Stomach (tissue), 9 donors: ENCODE results near the gene CDC27. TPM values are rescaled to one million over a fixed set of nuclear protein-coding genes. Genes with fewer than 3 reads are reported as not detected.
"Not testable (repeated sequence)": the region's sequence is repeated elsewhere in the genome, so short reads cannot be mapped to it uniquely, and the experiment has no call there.

ENCODE experiments used
- DNase-seq, 2 donors: peaks; one replicate each; pipeline versions ENCODE4 v3.0.0 to v3.0.0-alpha.2; 2013 to 2019
- H3K27ac ChIP-seq, 5 donors: fragments of 200-600 bp in 4 of 5; sonication (generic) in 4 of 5; one replicate each; pipeline ENCODE4 v1.5.1; 2013 to 2019; ENCODE audit warnings: mild to moderate bottlenecking in 1 of 5, moderate library complexity in 1 of 5
- H3K27me3 ChIP-seq, 3 donors: fragments of 200-600 bp; sonication (generic); one replicate each; pipeline ENCODE4 v1.5.1; 2017 to 2019; ENCODE audit warnings: mixed run types in 1 of 3
- H3K36me3 ChIP-seq, 4 donors: fragments of 200-600 bp; sonication (generic); 1 replicate in 3 of 4; 2 replicates in 1 of 4; pipeline ENCODE4 v1.5.1; 2016 to 2019
- H3K4me1 ChIP-seq, 4 donors: fragments of 200-600 bp; sonication (generic); one replicate each; pipeline ENCODE4 v1.5.1; 2016 to 2019
- H3K4me3 ChIP-seq, 4 donors: fragments of 200-600 bp; sonication (generic) in 3 of 4; one replicate each; pipeline ENCODE4 v1.5.1; 2016 to 2019; ENCODE audit warnings: mild to moderate bottlenecking in 1 of 4
- H3K9me3 ChIP-seq, 4 donors: fragments of 200-600 bp; sonication (generic); one replicate each; pipeline ENCODE4 v1.5.1; 2016 to 2019
- EP300 ChIP-seq: sonication (generic); formaldehyde crosslinking; IDR thresholded peaks from one replicate; pipeline ENCODE4 v1.6.1; 2017; ENCODE audit warnings: antibody characterized with exemption
- POLR2A ChIP-seq, 4 donors: fragments of 450-650 bp; IDR thresholded peaks; one replicate each; pipeline ENCODE4 v1.6.1; 2016; ENCODE audit warnings: antibody characterized with exemption in 4 of 4, control low read depth in 2 of 4, mild to moderate bottlenecking in 1 of 4, moderate library complexity in 1 of 4
- POLR2AphosphoS5 ChIP-seq, 3 donors: sonication (generic); formaldehyde crosslinking; IDR thresholded peaks; one replicate each; pipeline ENCODE4 v1.6.1; 2016; ENCODE audit warnings: antibody characterized with exemption in 3 of 3
- WGBS, 5 donors: extraction: QIAGEN DNeasy Blood & Tissue Kit in 3 of 5; methylation state at CpG; one replicate each; pipeline versions ENCODE4 v1.1.5 to v1.1.7; 2013 to 2018; 5-methylcytosine and 5-hydroxymethylcytosine counted together
- intact Hi-C: fragments of 100-400 bp; cut with DNase I; formaldehyde crosslinking; loops from one replicate; pipeline ENCODE4 v1.15.1; 2023; ENCODE audit warnings: low total_unique reads
- polyA plus RNA-seq, 3 donors: library from polyadenylated mRNA; stranded (reverse); fragments of 200-250 nt; gene quantifications; one replicate each; pipeline ENCODE4 v1.2.3, GENCODE V29; 2013
- total RNA-seq, 5 donors: library from RNA; depleted of rRNA; stranded (reverse); fragments of >200 nt; gene quantifications; one replicate each; pipeline versions ENCODE4 v1.1.0 to v1.2.3, GENCODE V29; 2014 to 2016
- TF ChIP-seq, protein P1 (sequence below), 7 experiments: fragments of 450-650 bp in 4 of 7; fragments of 200-600 bp in 3 of 7; sonication (generic) in 3 of 7; IDR thresholded peaks; one replicate each; pipeline ENCODE4 v1.5.1; 2016 to 2019; ENCODE audit warnings: antibody characterized with exemption in 7 of 7, control low read depth in 2 of 7, mild to moderate bottlenecking in 1 of 7
- donor health status: healthy with polysubstance abuse.
- donor health status: Bipolar disorder and iron deficiency.
- donor health status: healthy.

The CDC27 gene
- total and polyA plus RNA-seq, 8 donors, result 3.2 to 104 (median 17.1) TPM

DNA sequence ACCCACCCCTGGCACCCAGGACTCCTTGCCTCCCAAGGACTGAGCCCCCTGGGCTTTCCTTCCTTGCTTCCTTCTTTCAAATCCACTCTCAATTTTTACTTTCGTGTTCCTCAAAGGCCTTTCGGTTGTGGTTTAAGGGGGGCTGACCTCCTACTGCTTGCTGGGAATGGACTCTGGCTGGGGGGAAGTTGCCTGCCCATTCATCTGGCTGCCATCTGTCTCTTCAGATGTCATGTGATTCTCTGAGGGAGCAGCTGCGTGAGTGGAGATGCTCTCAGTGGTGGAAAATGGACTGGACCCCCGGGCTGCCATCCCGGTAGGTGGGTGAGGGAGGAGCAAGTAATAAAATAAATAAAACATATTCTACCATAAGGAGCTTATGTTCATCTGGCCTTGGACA lies 116.2 kb downstream of the CDC27 start:
- 74 to 84% (median 81%) methylated on average over 5 of the region's 5 CpGs for WGBS, 5 donors
- Histone ChIP-seq H3K9me3 (no peaks in the 10 kb centered on the region), H3K4me1 (peaks cover 0 to 1% (median 0%) of the 10 kb centered on the region in 4 donors), H3K4me3 (no peak overlapping the region), H3K36me3 (no peaks in the 10 kb centered on the region), H3K27me3 (no peaks in the 10 kb centered on the region), H3K27ac (no peak overlapping the region)
- TF ChIP-seq POLR2A (IDR thresholded peaks at IDR 0.05), result no peak
- no peak for TF ChIP-seq POLR2AphosphoS5 (IDR thresholded peaks at IDR 0.05)
- TF ChIP-seq EP300, result no peak
- TF ChIP-seq, protein P1, sequence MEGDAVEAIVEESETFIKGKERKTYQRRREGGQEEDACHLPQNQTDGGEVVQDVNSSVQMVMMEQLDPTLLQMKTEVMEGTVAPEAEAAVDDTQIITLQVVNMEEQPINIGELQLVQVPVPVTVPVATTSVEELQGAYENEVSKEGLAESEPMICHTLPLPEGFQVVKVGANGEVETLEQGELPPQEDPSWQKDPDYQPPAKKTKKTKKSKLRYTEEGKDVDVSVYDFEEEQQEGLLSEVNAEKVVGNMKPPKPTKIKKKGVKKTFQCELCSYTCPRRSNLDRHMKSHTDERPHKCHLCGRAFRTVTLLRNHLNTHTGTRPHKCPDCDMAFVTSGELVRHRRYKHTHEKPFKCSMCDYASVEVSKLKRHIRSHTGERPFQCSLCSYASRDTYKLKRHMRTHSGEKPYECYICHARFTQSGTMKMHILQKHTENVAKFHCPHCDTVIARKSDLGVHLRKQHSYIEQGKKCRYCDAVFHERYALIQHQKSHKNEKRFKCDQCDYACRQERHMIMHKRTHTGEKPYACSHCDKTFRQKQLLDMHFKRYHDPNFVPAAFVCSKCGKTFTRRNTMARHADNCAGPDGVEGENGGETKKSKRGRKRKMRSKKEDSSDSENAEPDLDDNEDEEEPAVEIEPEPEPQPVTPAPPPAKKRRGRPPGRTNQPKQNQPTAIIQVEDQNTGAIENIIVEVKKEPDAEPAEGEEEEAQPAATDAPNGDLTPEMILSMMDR (IDR thresholded peaks at IDR 0.05), result no peak
- intact Hi-C loops, result no loop called here
- peak in 1 of 2 donors; percentile 26 for DNase-seq

DNA sequence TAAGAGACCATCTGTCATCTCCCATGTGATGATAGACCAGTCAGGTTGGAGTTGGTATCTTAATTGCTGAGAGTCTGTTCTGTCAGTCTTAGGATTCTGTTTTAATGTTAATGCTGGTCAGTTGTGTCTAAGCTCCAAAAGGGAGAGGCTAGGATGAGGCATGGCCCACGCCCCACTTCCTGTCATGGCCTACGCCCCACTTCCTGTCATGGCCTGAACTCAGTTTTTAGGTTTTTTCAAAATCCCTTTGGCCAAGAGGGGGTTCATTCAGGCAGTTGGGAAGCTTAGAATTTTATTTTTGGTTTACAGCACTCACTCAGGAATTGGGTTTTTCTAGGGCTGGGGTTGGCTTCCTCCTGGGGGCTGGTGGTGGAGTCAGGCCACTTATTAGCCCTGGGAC lies 117.9 kb downstream of the CDC27 start:
- H3K36me3 ChIP-seq, H3K4me3 ChIP-seq, H3K9me3 ChIP-seq, H3K27me3 ChIP-seq, DNase-seq, intact Hi-C loops: not testable (repeated sequence)
- Histone ChIP-seq H3K4me1 (peaks cover 0 to 13% (median 5%) of the 10 kb centered on the region in 4 donors), H3K27ac (peak overlapping the region in 2 of 5 donors; percentile 43 to 47)
- WGBS, 5 donors, result 57 to 86% (median 82%) methylated on average over 2 of the region's 2 CpGs

DNA sequence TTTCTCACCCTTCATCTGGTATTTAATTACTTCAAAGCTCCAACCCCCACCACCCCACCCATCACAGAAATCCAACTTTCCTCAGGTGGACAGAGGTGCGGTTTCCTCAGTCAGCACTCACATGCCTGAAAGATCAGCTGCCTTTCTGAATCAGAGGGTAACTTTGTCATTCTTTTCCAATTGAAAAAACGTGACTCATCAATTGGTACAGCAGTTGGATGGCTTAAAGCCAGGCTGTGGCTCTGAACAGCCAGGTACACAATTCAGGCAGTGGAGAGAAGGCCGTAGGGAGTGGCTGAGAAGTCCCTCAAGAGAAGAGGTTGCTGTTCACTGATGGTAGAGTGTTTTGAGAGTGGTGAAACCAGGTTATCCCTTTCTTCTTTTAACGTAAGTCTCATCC lies 118.8 kb downstream of the CDC27 start:
- H3K27me3 ChIP-seq, H3K4me3 ChIP-seq, intact Hi-C loops, H3K36me3 ChIP-seq, H3K9me3 ChIP-seq: not testable (repeated sequence)
- H3K4me1 ChIP-seq, result peaks cover 0 to 17% (median 7%) of the 10 kb centered on the region in 4 donors
- DNase-seq, result peak; percentile 32 to 52
- TF ChIP-seq POLR2AphosphoS5 (IDR thresholded peaks at IDR 0.05), result peak in 1 of 3 donors; percentile 46
- peak overlapping the region in 3 of 5 donors; percentile 43 to 52 (median 47) for H3K27ac ChIP-seq
- WGBS, 5 donors, result 28 to 63% (median 39%) methylated on average over 4 of the region's 4 CpGs

Other genes starting within 250 kb of the CDC27 start
- not detected for gene RPRML, start 210.0 kb downstream of the CDC27 start, total RNA-seq
- 1 to 10 TPM in 1 of 3 donors, under 1 TPM in 2; 0.37 to 2.4 (median 0.40) TPM for gene RPRML, start 210.0 kb downstream of the CDC27 start, polyA plus RNA-seq
- 1 to 10 TPM in 2 of 5 donors, not detected in 3; 1.7 to 5.7 TPM for gene MYL4, start 20.1 kb upstream of the CDC27 start, total RNA-seq
- 1 to 10 TPM in 2 of 3 donors, under 1 TPM in 1; 0.20 to 2.1 (median 1.5) TPM for gene MYL4, start 20.1 kb upstream of the CDC27 start, polyA plus RNA-seq
- gene ITGB3, start 64.5 kb upstream of the CDC27 start, total RNA-seq, result 10 to 100 TPM in 3 of 5 donors, 1 to 10 TPM in 1, not detected in 1; 7.1 to 29.8 (median 23.6) TPM
- gene ITGB3, start 64.5 kb upstream of the CDC27 start, polyA plus RNA-seq, result 1 to 10 TPM; 1.0 to 3.1 (median 1.7) TPM
- gene EFCAB13, start 134.7 kb upstream of the CDC27 start, total RNA-seq, result 10 to 100 TPM in 3 of 5 donors, 1 to 10 TPM in 1, under 1 TPM in 1; 0.29 to 27.0 (median 11.2) TPM
- gene EFCAB13, start 134.7 kb upstream of the CDC27 start, polyA plus RNA-seq, result 1 to 10 TPM in 1 of 3 donors, under 1 TPM in 2; 0.43 to 5.0 (median 0.56) TPM